ENCODE data around the gene TMEM168. TPM values are rescaled to one million over a fixed set of nuclear protein-coding genes. Genes with fewer than 3 reads are reported as not detected.

Gene TMEM168
- total RNA-seq, 4 donors from 2014 or later: 29.2 to 43.5 (median 30.4) TPM

DNA sequence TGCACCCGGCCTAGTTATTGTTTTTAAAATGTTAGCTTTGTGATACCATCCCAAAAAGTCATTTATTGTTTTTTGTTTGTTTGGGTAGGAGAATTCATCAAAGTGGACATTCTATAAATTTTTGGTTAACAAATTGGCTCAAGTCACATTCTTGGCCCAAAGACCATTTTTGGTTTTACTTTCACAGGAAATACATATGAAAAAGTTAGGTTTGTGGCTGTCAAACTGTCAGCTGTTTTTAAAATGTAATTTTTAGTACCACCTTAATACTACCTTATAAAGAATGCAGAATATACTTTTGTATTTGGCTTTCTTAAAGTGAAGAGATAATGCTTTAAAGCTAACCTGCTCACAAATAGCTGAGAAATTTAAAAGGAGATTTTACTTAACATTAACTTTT lies 25.1 kb downstream of the TMEM168 start:
- Histone ChIP-seq H3K4me3 (replicated peaks in 1 of 3) (no peak overlapping the region), H3K9me3 (no peaks in the 10 kb centered on the region), H3K4me1 (peaks cover 6 to 8% of the 10 kb centered on the region in 2 donors), H3K27me3 (no peaks in the 10 kb centered on the region), H3K27ac (no peak overlapping the region), H3K36me3 (no peaks in the 10 kb centered on the region)
- DNase-seq: no peak
- 95 to 97% methylated on average over 1 of the region's 1 CpG for WGBS, 2 donors
- no peak for TF ChIP-seq POLR2A (IDR thresholded peaks at IDR 0.05)
- intact Hi-C loops (cut with DNase I): no loop called here

DNA sequence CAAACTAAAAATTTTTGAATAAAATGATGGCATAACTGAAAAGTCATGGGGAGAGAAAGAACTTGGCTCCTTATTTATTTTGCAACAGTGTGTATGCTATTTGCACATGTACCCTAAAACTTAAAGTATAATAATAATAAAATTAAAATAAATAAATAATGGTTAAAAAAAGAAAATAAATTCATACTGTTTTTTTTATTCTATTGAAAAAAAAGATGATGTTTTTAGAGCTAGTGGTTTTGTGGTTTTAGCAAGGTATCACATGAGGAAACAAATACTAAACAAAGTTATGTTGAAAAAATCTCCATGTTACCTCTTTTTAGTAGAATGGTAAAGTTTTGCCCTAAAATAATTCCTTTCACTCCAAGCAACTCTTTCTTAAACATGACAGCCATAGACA lies 26.2 kb downstream of the TMEM168 start:
- intact Hi-C loops (cut with DNase I): no loop called here
- H3K27ac ChIP-seq: no peak overlapping the region
- no peaks in the 10 kb centered on the region for H3K9me3 ChIP-seq
- no peak overlapping the region for H3K4me3 ChIP-seq (replicated peaks in 1 of 3)
- no peaks in the 10 kb centered on the region for H3K36me3 ChIP-seq
- no peaks in the 10 kb centered on the region for H3K27me3 ChIP-seq
- no peak for TF ChIP-seq POLR2A (IDR thresholded peaks at IDR 0.05)
- TF ChIP-seq, protein P1, sequence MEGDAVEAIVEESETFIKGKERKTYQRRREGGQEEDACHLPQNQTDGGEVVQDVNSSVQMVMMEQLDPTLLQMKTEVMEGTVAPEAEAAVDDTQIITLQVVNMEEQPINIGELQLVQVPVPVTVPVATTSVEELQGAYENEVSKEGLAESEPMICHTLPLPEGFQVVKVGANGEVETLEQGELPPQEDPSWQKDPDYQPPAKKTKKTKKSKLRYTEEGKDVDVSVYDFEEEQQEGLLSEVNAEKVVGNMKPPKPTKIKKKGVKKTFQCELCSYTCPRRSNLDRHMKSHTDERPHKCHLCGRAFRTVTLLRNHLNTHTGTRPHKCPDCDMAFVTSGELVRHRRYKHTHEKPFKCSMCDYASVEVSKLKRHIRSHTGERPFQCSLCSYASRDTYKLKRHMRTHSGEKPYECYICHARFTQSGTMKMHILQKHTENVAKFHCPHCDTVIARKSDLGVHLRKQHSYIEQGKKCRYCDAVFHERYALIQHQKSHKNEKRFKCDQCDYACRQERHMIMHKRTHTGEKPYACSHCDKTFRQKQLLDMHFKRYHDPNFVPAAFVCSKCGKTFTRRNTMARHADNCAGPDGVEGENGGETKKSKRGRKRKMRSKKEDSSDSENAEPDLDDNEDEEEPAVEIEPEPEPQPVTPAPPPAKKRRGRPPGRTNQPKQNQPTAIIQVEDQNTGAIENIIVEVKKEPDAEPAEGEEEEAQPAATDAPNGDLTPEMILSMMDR (IDR thresholded peaks at IDR 0.05): no peak
- no peaks in the 10 kb centered on the region for H3K4me1 ChIP-seq
- DNase-seq: no peak

DNA sequence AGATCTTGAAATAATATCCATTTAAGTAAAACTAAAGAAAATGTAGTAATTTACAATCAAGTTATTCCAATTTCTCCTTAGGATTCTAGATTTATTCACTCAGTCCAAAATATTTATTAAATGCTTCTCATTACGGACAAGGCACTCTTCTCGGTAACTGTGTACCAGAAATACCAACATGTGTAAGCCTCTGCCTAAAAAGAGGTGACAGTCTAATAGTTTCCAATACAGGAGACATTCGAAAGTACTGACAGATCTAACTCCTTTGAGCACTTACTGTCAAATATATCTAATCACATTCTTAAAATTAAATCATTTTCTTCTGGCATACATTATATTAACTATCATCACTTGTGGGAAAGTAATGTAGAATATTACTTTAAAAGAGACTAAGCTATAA lies 26.9 kb downstream of the TMEM168 start:
- no peaks in the 10 kb centered on the region for H3K9me3 ChIP-seq
- no peaks in the 10 kb centered on the region for H3K27me3 ChIP-seq
- no peak overlapping the region for H3K4me3 ChIP-seq (replicated peaks in 1 of 3)
- intact Hi-C loops (cut with DNase I): no loop called here
- no peaks in the 10 kb centered on the region for H3K36me3 ChIP-seq
- DNase-seq: no peak
- 96 to 98% methylated on average over 3 of the region's 3 CpGs for WGBS, 2 donors
- no peaks in the 10 kb centered on the region for H3K4me1 ChIP-seq
- no peak overlapping the region for H3K27ac ChIP-seq
- TF ChIP-seq, protein P1 (IDR thresholded peaks at IDR 0.05): no peak
- no peak for TF ChIP-seq POLR2A (IDR thresholded peaks at IDR 0.05)

DNA sequence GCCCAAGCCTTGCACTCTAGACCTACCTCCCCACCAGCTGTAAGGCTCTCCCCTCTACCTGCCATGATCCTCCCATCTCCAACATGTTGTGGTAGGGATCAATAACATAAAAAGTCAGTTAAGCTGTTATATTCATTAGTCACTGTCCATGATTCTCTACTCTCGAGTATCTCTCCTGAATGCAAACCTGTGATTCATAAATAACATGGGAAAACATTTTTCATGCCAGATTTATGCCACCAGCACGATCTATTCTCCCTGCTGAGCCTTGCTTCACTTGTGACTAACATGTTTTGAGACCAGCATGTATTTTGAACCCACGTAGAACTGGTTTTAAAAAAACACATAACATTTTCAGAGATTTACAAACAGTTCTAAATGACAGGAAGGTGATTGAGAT lies 30.3 kb downstream of the TMEM168 start:
- 93 to 97% methylated on average over 3 of the region's 3 CpGs for WGBS, 2 donors

DNA sequence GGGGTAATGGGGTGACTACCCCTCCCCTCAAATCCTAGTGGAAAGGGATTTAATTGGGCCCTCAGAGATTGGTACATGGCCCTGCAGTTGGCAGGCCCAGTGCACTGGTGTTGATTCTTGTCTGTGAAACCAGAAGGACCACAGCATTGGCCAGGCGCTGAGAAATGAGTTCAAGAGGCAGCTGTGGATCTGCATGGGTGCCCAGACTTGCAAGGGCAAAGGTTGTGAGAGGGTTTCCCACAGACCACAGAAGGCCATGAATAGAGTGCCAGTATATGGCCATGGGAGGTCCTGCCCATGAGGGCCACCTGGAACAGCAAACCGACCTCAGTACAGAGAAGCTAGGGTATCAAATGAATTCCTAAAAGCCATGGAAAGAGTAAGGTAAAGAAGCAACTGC lies 32.9 kb downstream of the TMEM168 start:
- WGBS, 2 donors: 72 to 94% methylated on average over 2 of the region's 2 CpGs
- Histone ChIP-seq H3K9me3 (no peaks in the 10 kb centered on the region), H3K36me3 (no peaks in the 10 kb centered on the region), H3K4me1 (no peaks in the 10 kb centered on the region), H3K27me3 (no peaks in the 10 kb centered on the region), H3K27ac (no peak overlapping the region), H3K4me3 (replicated peaks in 1 of 3) (no peak overlapping the region)
- TF ChIP-seq, protein P1 (IDR thresholded peaks at IDR 0.05): no peak
- TF ChIP-seq POLR2A (IDR thresholded peaks at IDR 0.05): no peak
- DNase-seq: no peak
- intact Hi-C loops (cut with DNase I): no loop called here

More for the DNA sequence above, 30.3 kb downstream of the TMEM168 start:
- Histone ChIP-seq H3K36me3 (no peaks in the 10 kb centered on the region), H3K9me3 (no peaks in the 10 kb centered on the region), H3K27ac (no peak overlapping the region), H3K4me1 (no peaks in the 10 kb centered on the region), H3K4me3 (replicated peaks in 1 of 3) (no peak overlapping the region), H3K27me3 (no peaks in the 10 kb centered on the region)
- no peak for DNase-seq
- intact Hi-C loops (cut with DNase I): no loop called here
- no peak for TF ChIP-seq POLR2A (IDR thresholded peaks at IDR 0.05)
- TF ChIP-seq, protein P1 (IDR thresholded peaks at IDR 0.05): no peak

DNA sequence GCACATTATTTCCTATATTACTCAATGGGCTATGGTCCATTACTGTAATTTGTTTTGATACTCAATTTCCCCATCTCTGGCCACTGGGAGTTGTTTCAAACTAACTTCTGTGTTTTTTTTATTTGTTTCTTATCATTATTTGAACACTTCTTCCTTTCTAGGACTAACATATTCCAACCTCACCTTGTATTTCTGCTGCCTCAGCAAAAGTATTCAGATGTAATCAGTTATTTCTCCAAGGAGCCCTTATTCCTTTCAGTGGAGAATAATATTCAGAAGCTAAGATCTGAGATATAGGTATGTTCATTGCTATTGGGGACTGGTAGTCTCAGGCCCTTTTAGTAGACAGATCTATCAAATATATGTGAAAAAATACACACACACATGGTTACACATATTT lies 36.9 kb downstream of the TMEM168 start:
- Histone ChIP-seq H3K27ac (no peak overlapping the region), H3K9me3 (no peaks in the 10 kb centered on the region), H3K27me3 (no peaks in the 10 kb centered on the region), H3K4me3 (replicated peaks in 1 of 3) (no peak overlapping the region), H3K36me3 (no peaks in the 10 kb centered on the region), H3K4me1 (no peaks in the 10 kb centered on the region)
- no peak for DNase-seq
- TF ChIP-seq POLR2A (IDR thresholded peaks at IDR 0.05): no peak
- TF ChIP-seq, protein P1 (IDR thresholded peaks at IDR 0.05): no peak
- intact Hi-C loops (cut with DNase I): no loop called here

Data from thyroid gland (tissue), 4 donors.